B cell (primary cell): ENCODE data around the gene CCDC177. TPM values are rescaled to one million over a fixed set of nuclear protein-coding genes. Genes with fewer than 3 reads are reported as not detected.

Experiments used
- ATAC-seq: fragments of 200-7000 bp; cut with Tn5 transposase; one replicate; pipeline ENCODE4 v1.10.0; 2021; ENCODE audit warnings: low read depth, mild to moderate bottlenecking, moderate number of reproducible peaks, moderate library complexity
- CTCF ChIA-PET: fragments of 350-600 bp; sonication (Branson Sonifier 250); formaldehyde crosslinking; loops from one replicate; lab custom pipeline; 2021; ENCODE audit warnings: antibody characterized with exemption, inconsistent platforms; lab: Charles Lee
- POLR2A ChIA-PET: fragments of 350-600 bp; sonication (Branson Sonifier 250); formaldehyde crosslinking; loops from one replicate; lab custom pipeline; 2021; ENCODE audit warnings: antibody characterized with exemption; lab: Charles Lee
- DNase-seq: peaks from one replicate; pipeline ENCODE4 v3.0.0; 2013
- H2AFZ ChIP-seq: 2 replicates; pipeline ENCODE4 v1.6.1; 2012; ENCODE audit warnings: mild to moderate bottlenecking, low read depth, low read length; ENCODE audit not compliant: insufficient read depth, poor library complexity, severe bottlenecking
- H3K27ac ChIP-seq, 2 donors: 1 replicate in 1 of 2; 2 replicates in 1 of 2; pipeline ENCODE4 v1.5.1; 2012 to 2013; ENCODE audit warnings: low read length in 2 of 2, mild to moderate bottlenecking in 2 of 2, moderate library complexity in 1 of 2
- H3K27me3 ChIP-seq, 4 experiments: fragments of 200-600 bp in 1 of 4; sonication (generic) in 1 of 4; replicated peaks in 1 of 4; 1 replicate in 2 of 4; 2 replicates in 2 of 4; pipeline versions ENCODE4 v1.6.1 to v1.7.0; 2013 to 2016; ENCODE audit warnings: low read length in 3 of 4, mild to moderate bottlenecking in 2 of 4, mixed read lengths in 1 of 4, moderate library complexity in 1 of 4; ENCODE audit not compliant: insufficient read depth in 4 of 4, control insufficient read depth in 3 of 4; ENCODE audit errors: control extremely low read depth in 1 of 4
- H3K36me3 ChIP-seq, 2 experiments: replicated peaks in 1 of 2; 1 replicate in 1 of 2; 2 replicates in 1 of 2; pipeline versions ENCODE4 v1.6.1 to v1.7.1; 2013; ENCODE audit warnings: low read length in 1 of 2; ENCODE audit not compliant: insufficient read depth in 2 of 2, control insufficient read depth in 1 of 2; ENCODE audit errors: control extremely low read depth in 1 of 2, extremely low read depth in 1 of 2
- H3K4me1 ChIP-seq, 2 donors: fragments of 200-600 bp in 1 of 2; sonication (generic) in 1 of 2; 1 replicate in 1 of 2; 2 replicates in 1 of 2; pipeline versions ENCODE4 v1.5.1 to v1.6.1; 2013 to 2017; ENCODE audit warnings: low read length in 2 of 2; ENCODE audit not compliant: control insufficient read depth in 2 of 2, insufficient read depth in 2 of 2
- H3K4me2 ChIP-seq: replicated peaks from 2 replicates; pipeline ENCODE3; 2012; ENCODE audit warnings: mild to moderate bottlenecking, low read depth, low read length; ENCODE audit not compliant: poor library complexity, severe bottlenecking
- H3K4me3 ChIP-seq, 5 experiments: fragments of 200-600 bp in 1 of 5; sonication (generic) in 1 of 5; 1 replicate in 3 of 5; 2 replicates in 2 of 5; pipeline versions ENCODE4 v1.5.1 to v1.7.0; 2011 to 2016; ENCODE audit warnings: low read length in 4 of 5, mild to moderate bottlenecking in 4 of 5, low read depth in 2 of 5, control low read depth in 1 of 5, moderate library complexity in 1 of 5; ENCODE audit not compliant: insufficient read depth in 1 of 5; ENCODE audit errors: control extremely low read depth in 1 of 5, extremely low read depth in 1 of 5
- H3K79me2 ChIP-seq: fragments of 200-600 bp; sonication (generic); one replicate; pipeline ENCODE4 v1.6.0; 2016; ENCODE audit warnings: low read length; ENCODE audit not compliant: control insufficient read depth, insufficient read depth
- H3K9ac ChIP-seq: fragments of 200-600 bp; sonication (generic); 2 replicates; pipeline ENCODE4 v1.6.1; 2017; ENCODE audit warnings: mild to moderate bottlenecking, low read length, moderate library complexity
- H3K9me3 ChIP-seq, 3 donors: one replicate each; pipeline versions ENCODE4 v1.6.1 to v1.7.1; 2013; ENCODE audit warnings: low read length in 2 of 3; ENCODE audit not compliant: control insufficient read depth in 2 of 3, insufficient read depth in 1 of 3; ENCODE audit errors: control extremely low read depth in 1 of 3
- H4K20me1 ChIP-seq: 2 replicates; pipeline ENCODE4 v1.6.0; 2012; ENCODE audit warnings: mild to moderate bottlenecking, low read length; ENCODE audit not compliant: insufficient read depth, control insufficient read depth, poor library complexity, severe bottlenecking
- H3K27ac Mint-ChIP-seq: one replicate; pipeline ENCODE4 v1.8.0; 2021; ENCODE audit warnings: mixed read lengths
- H3K27me3 Mint-ChIP-seq: one replicate; pipeline ENCODE4 v1.8.0; 2021; ENCODE audit warnings: mixed read lengths
- H3K4me1 Mint-ChIP-seq: one replicate; pipeline ENCODE4 v1.8.0; 2021; ENCODE audit warnings: mixed read lengths
- H3K4me3 Mint-ChIP-seq: one replicate; pipeline ENCODE4 v1.8.0; 2021; ENCODE audit warnings: mixed read lengths
- H3K9me3 Mint-ChIP-seq: one replicate; pipeline ENCODE4 v1.8.0; 2022; ENCODE audit warnings: mixed read lengths; ENCODE audit not compliant: insufficient read depth
- EZH2 ChIP-seq: IDR thresholded peaks from 2 replicates; pipeline ENCODE4 v1.6.1; 2012; ENCODE audit warnings: borderline replicate concordance, low read depth, mild to moderate bottlenecking, moderate library complexity, low read length; ENCODE audit not compliant: insufficient read depth, poor library complexity, severe bottlenecking
- WGBS: methylation state at CpG from one replicate; pipeline ENCODE4 v1.1.5; 2013; ENCODE audit warnings: missing lambda C conversion rate; ENCODE audit not compliant: insufficient coverage; 5-methylcytosine and 5-hydroxymethylcytosine counted together
- intact Hi-C: fragments of 100-400 bp; cut with micrococcal nuclease; formaldehyde crosslinking; loops from one replicate; pipeline ENCODE4 v1.10.0; 2022
- polyA plus RNA-seq: library from polyadenylated mRNA; depleted of rRNA; stranded (reverse); fragments of >200 nt; gene quantifications from 2 replicates; pipeline ENCODE4 v1.2.3, GENCODE V29; 2012
- total RNA-seq, 2 donors: library from RNA; stranded (reverse); fragments of 120-200 nt in 1 of 2; gene quantifications; 1 replicate in 1 of 2; 2 replicates in 1 of 2; pipeline versions ENCODE4 v1.2.3 to v1.2.4, GENCODE V29; 2013 to 2022
- TF ChIP-seq, protein P1 (sequence below): fragments of 200-600 bp; IDR thresholded peaks from one replicate; pipeline ENCODE4 v1.8.0; 2022; ENCODE audit warnings: antibody characterized with exemption, mild to moderate bottlenecking

CCDC177 gene
- total and polyA plus RNA-seq, 2 donors (not counting 1 experiment from before 2014, with no cell fraction given), result not detected

DNA sequence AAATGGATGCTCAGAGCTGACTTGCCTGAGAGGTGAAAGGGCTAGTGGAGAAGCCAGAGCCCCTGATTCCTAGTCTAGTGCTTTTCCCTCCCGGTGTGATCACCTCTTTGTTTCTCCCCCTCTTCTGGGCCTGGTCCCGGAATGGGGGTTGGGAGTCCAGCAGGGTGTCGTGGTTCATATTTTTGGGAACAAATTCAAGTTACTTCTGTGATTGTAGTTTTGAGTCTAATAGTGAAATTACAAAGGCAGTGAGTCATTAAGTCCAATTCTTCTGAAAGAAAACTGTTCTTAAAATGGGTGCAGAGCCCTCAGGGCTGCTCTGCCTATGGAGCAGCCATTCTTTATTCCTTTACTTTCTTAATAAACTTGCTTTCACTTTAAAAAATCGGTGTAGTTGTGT lies 44.3 kb upstream of the CCDC177 start:
- Mint-ChIP-seq H3K27ac (peak overlapping the region; percentile 98), H3K4me1 (peaks cover 91% of the 10 kb centered on the region), H3K27me3 (no peaks in the 10 kb centered on the region), H3K9me3 (no peaks in the 10 kb centered on the region), H3K4me3 (peak overlapping the region; percentile 14)
- no peak overlapping the region for H3K4me3 ChIP-seq
- no peak for DNase-seq
- 80% methylated on average over 1 of the region's 4 CpGs for WGBS
- no peaks in the 10 kb centered on the region for H3K27me3 ChIP-seq
- H4K20me1 ChIP-seq, result peaks cover 75% of the 10 kb centered on the region
- ATAC-seq, result no peak
- peaks cover 94% of the 10 kb centered on the region in 2 donors for H3K4me1 ChIP-seq
- intact Hi-C loops, result loop anchor here (5.0 kb wide), 2 partner anchors 88 to 1922 kb away; partner anchors contain the start of gene RDH11
- peak overlapping the region; percentile 1 for H3K9ac ChIP-seq
- H3K9me3 ChIP-seq, result no peaks in the 10 kb centered on the region
- ChIA-PET POLR2A (no interaction called here), CTCF (no interaction called here)
- peak overlapping the region; percentile 88 for H3K4me2 ChIP-seq
- H3K27ac ChIP-seq, result peak overlapping the region; percentile 80 to 92
- H3K36me3 ChIP-seq, result no peaks in the 10 kb centered on the region
- no peak overlapping the region for H2AFZ ChIP-seq
- peaks cover 78% of the 10 kb centered on the region for H3K79me2 ChIP-seq
- TF ChIP-seq, protein P1, sequence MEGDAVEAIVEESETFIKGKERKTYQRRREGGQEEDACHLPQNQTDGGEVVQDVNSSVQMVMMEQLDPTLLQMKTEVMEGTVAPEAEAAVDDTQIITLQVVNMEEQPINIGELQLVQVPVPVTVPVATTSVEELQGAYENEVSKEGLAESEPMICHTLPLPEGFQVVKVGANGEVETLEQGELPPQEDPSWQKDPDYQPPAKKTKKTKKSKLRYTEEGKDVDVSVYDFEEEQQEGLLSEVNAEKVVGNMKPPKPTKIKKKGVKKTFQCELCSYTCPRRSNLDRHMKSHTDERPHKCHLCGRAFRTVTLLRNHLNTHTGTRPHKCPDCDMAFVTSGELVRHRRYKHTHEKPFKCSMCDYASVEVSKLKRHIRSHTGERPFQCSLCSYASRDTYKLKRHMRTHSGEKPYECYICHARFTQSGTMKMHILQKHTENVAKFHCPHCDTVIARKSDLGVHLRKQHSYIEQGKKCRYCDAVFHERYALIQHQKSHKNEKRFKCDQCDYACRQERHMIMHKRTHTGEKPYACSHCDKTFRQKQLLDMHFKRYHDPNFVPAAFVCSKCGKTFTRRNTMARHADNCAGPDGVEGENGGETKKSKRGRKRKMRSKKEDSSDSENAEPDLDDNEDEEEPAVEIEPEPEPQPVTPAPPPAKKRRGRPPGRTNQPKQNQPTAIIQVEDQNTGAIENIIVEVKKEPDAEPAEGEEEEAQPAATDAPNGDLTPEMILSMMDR, result no peak
- TF ChIP-seq EZH2, result no peak

DNA sequence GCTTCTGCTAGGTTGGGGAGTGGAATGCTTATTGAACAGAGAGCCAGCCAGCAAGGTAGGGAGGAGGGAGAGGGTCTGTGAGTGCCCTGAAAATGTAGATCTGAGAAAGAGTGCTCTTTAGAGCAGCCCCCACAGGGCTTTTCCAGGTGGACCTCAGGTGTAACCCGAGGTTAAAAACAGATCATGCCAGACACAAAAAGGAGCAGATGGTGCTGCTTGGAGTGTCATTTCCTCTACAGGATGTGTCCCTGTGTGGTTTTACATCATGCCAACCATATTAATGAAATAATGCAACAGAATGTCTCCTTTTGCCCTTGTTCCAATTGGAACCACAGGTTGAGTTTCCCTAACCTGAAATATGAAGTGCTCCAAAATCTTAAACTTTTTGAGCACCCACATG lies 43.1 kb upstream of the CCDC177 start:
- intact Hi-C loops, result loop anchor here (5.0 kb wide), 2 partner anchors 90 to 1920 kb away; partner anchors contain the start of gene RDH11
- DNase-seq (no peak), ATAC-seq (no peak)
- ChIA-PET CTCF (interaction anchor here (1.4 to 2.8 kb wide), 2 partner anchors 33 to 109 kb away, joined by 4 to 15 read pairs; no protein-coding TSS in a partner anchor), POLR2A (no interaction called here)
- Histone ChIP-seq H4K20me1 (peaks cover 76% of the 10 kb centered on the region), H2AFZ (no peak overlapping the region), H3K4me3 (no peak overlapping the region), H3K79me2 (peaks cover 78% of the 10 kb centered on the region), H3K27ac (peak overlapping the region; percentile 80 to 92), H3K9me3 (no peaks in the 10 kb centered on the region), H3K36me3 (no peaks in the 10 kb centered on the region), H3K9ac (no peak overlapping the region), H3K27me3 (no peaks in the 10 kb centered on the region), H3K4me2 (peak overlapping the region; percentile 88), H3K4me1 (peaks cover 98% of the 10 kb centered on the region in 2 donors)
- WGBS, result 14% methylated on average over 1 of the region's 1 CpG
- no peaks in the 10 kb centered on the region for H3K27me3 Mint-ChIP-seq
- H3K4me3 Mint-ChIP-seq, result peak overlapping the region; percentile 60
- peaks cover 94% of the 10 kb centered on the region for H3K4me1 Mint-ChIP-seq
- TF ChIP-seq EZH2, result no peak
- TF ChIP-seq, protein P1, result no peak
- H3K27ac Mint-ChIP-seq, result peak overlapping the region; percentile 98
- H3K9me3 Mint-ChIP-seq, result no peaks in the 10 kb centered on the region
